ENCODE data around the gene RAD51B.

The RAD51B gene

GRCh38 chr14:68463299-68463698, 643.7 kb downstream of the RAD51B start:
- no peak overlapping the region for H3K9ac ChIP-seq (ENCODE audit: low read length)

GRCh38 chr14:68463705-68464374, 644.3 kb downstream of the RAD51B start:
- H3K9ac ChIP-seq (ENCODE audit: low read length) = no peak overlapping the region
- H3K23ac ChIP-seq (ENCODE audit: low read length) = no peak overlapping the region
- no peak overlapping the region for H4K5ac ChIP-seq (ENCODE audit: low read length)
- H3K4me3 ChIP-seq (ENCODE audit: low read length) = no peak overlapping the region
- no peak overlapping the region for H3K18ac ChIP-seq (ENCODE audit: low read length)
- no peaks in the 10 kb centered on the region for H3K79me2 ChIP-seq (ENCODE audit: control insufficient read depth, insufficient read depth, low read length)
- H2BK5ac ChIP-seq (ENCODE audit: low read length) = no peak overlapping the region
- no peak overlapping the region for H3K56ac ChIP-seq (ENCODE audit: low read length)
- no peak overlapping the region for H4K8ac ChIP-seq (ENCODE audit: low read depth, low read length)
- H3K4ac ChIP-seq (ENCODE audit: low read depth, low read length) = no peak overlapping the region
- no peak overlapping the region for H2BK15ac ChIP-seq (replicated peaks; ENCODE audit: low read depth)
- H3K79me1 ChIP-seq (ENCODE audit: low read length) = no peaks in the 10 kb centered on the region
- no peak overlapping the region for H3K27ac ChIP-seq (ENCODE audit: low read depth, low read length)
- H2BK120ac ChIP-seq (ENCODE audit: low read depth, low read length) = no peak overlapping the region
- H3K4me1 ChIP-seq (ENCODE audit: control insufficient read depth, low read depth, low read length) = peaks cover 3% of the 10 kb centered on the region
- no peak overlapping the region for H2AK5ac ChIP-seq (ENCODE audit: low read length)
- no peaks in the 10 kb centered on the region for H3K27me3 ChIP-seq (ENCODE audit: insufficient read depth, low read length, poor library complexity)
- H3K36me3 ChIP-seq (ENCODE audit: control insufficient read depth, insufficient read depth, low read length) = no peaks in the 10 kb centered on the region
- H3K4me2 ChIP-seq (ENCODE audit: low read length) = no peak overlapping the region
- DNase-seq = no peak

More at GRCh38 chr14:68463299-68463698, 643.7 kb downstream of the RAD51B start:
- Histone ChIP-seq H2BK5ac (ENCODE audit: low read length) (no peak overlapping the region), H3K18ac (ENCODE audit: low read length) (no peak overlapping the region), H3K4ac (ENCODE audit: low read depth, low read length) (no peak overlapping the region), H3K27ac (ENCODE audit: low read depth, low read length) (no peak overlapping the region), H3K36me3 (ENCODE audit: control insufficient read depth, insufficient read depth, low read length) (no peaks in the 10 kb centered on the region), H2AK5ac (ENCODE audit: low read length) (no peak overlapping the region), H3K4me2 (ENCODE audit: low read length) (no peak overlapping the region), H3K27me3 (ENCODE audit: insufficient read depth, low read length, poor library complexity) (no peaks in the 10 kb centered on the region), H2BK15ac (replicated peaks; ENCODE audit: low read depth) (no peak overlapping the region), H3K4me1 (ENCODE audit: control insufficient read depth, low read depth, low read length) (peaks cover 5% of the 10 kb centered on the region), H4K5ac (ENCODE audit: low read length) (no peak overlapping the region), H3K23ac (ENCODE audit: low read length) (no peak overlapping the region), H3K4me3 (ENCODE audit: low read length) (no peak overlapping the region), H4K8ac (ENCODE audit: low read depth, low read length) (no peak overlapping the region), H3K56ac (ENCODE audit: low read length) (no peak overlapping the region), H3K79me2 (ENCODE audit: control insufficient read depth, insufficient read depth, low read length) (no peaks in the 10 kb centered on the region), H3K79me1 (ENCODE audit: low read length) (no peaks in the 10 kb centered on the region), H2BK120ac (ENCODE audit: low read depth, low read length) (no peak overlapping the region)
- DNase-seq = no peak

GRCh38 chr14:68464711-68465110, 645.1 kb downstream of the RAD51B start:
- no CpG with 5 or more reads among the region's 2 CpGs for WGBS (ENCODE audit: extremely low coverage, insufficient coverage, low lambda C conversion rate)
- Histone ChIP-seq H3K79me1 (ENCODE audit: low read length) (no peaks in the 10 kb centered on the region), H2AK5ac (ENCODE audit: low read length) (no peak overlapping the region), H3K56ac (ENCODE audit: low read length) (no peak overlapping the region), H4K5ac (ENCODE audit: low read length) (no peak overlapping the region), H3K36me3 (ENCODE audit: control insufficient read depth, insufficient read depth, low read length) (no peaks in the 10 kb centered on the region), H3K27me3 (ENCODE audit: insufficient read depth, low read length, poor library complexity) (no peaks in the 10 kb centered on the region), H3K4ac (ENCODE audit: low read depth, low read length) (no peak overlapping the region), H3K79me2 (ENCODE audit: control insufficient read depth, insufficient read depth, low read length) (no peaks in the 10 kb centered on the region), H3K4me3 (ENCODE audit: low read length) (no peak overlapping the region), H3K23ac (ENCODE audit: low read length) (no peak overlapping the region), H2BK5ac (ENCODE audit: low read length) (no peak overlapping the region), H2BK120ac (ENCODE audit: low read depth, low read length) (no peak overlapping the region), H2BK15ac (replicated peaks; ENCODE audit: low read depth) (no peak overlapping the region), H3K18ac (ENCODE audit: low read length) (no peak overlapping the region), H3K4me1 (ENCODE audit: control insufficient read depth, low read depth, low read length) (no peaks in the 10 kb centered on the region), H3K9ac (ENCODE audit: low read length) (no peak overlapping the region), H3K27ac (ENCODE audit: low read depth, low read length) (no peak overlapping the region), H3K4me2 (ENCODE audit: low read length) (no peak overlapping the region), H4K8ac (ENCODE audit: low read depth, low read length) (no peak overlapping the region)
- DNase-seq = no peak

GRCh38 chr14:68466491-68466977, 647.0 kb downstream of the RAD51B start:
- Histone ChIP-seq H4K8ac (ENCODE audit: low read depth, low read length) (no peak overlapping the region), H2AK5ac (ENCODE audit: low read length) (no peak overlapping the region), H3K27me3 (ENCODE audit: insufficient read depth, low read length, poor library complexity) (no peaks in the 10 kb centered on the region), H3K4me3 (ENCODE audit: low read length) (no peak overlapping the region), H2BK120ac (ENCODE audit: low read depth, low read length) (no peak overlapping the region), H3K9ac (ENCODE audit: low read length) (no peak overlapping the region), H3K56ac (ENCODE audit: low read length) (no peak overlapping the region), H3K79me1 (ENCODE audit: low read length) (no peaks in the 10 kb centered on the region), H4K5ac (ENCODE audit: low read length) (no peak overlapping the region), H3K36me3 (ENCODE audit: control insufficient read depth, insufficient read depth, low read length) (no peaks in the 10 kb centered on the region), H3K79me2 (ENCODE audit: control insufficient read depth, insufficient read depth, low read length) (no peaks in the 10 kb centered on the region), H3K27ac (ENCODE audit: low read depth, low read length) (no peak overlapping the region), H3K4me1 (ENCODE audit: control insufficient read depth, low read depth, low read length) (no peaks in the 10 kb centered on the region), H3K23ac (ENCODE audit: low read length) (no peak overlapping the region), H2BK15ac (replicated peaks; ENCODE audit: low read depth) (no peak overlapping the region), H3K4me2 (ENCODE audit: low read length) (no peak overlapping the region), H2BK5ac (ENCODE audit: low read length) (no peak overlapping the region), H3K4ac (ENCODE audit: low read depth, low read length) (no peak overlapping the region), H3K18ac (ENCODE audit: low read length) (no peak overlapping the region)
- DNase-seq = no peak
- no CpG with 5 or more reads among the region's 3 CpGs for WGBS (ENCODE audit: extremely low coverage, insufficient coverage, low lambda C conversion rate)

- no peak overlapping the region for H3K9ac ChIP-seq (ENCODE audit: low read length)
- no peak overlapping the region for H4K5ac ChIP-seq (ENCODE audit: low read length)
- peak overlapping the region; percentile 76 for H3K23ac ChIP-seq (ENCODE audit: low read length)
- H2BK5ac ChIP-seq (ENCODE audit: low read length) = no peak overlapping the region
- H3K27me3 ChIP-seq (ENCODE audit: insufficient read depth, low read length, poor library complexity) = no peaks in the 10 kb centered on the region
- H3K79me1 ChIP-seq (ENCODE audit: low read length) = no peaks in the 10 kb centered on the region
- H2AK5ac ChIP-seq (ENCODE audit: low read length) = no peak overlapping the region
- no peak overlapping the region for H3K4me3 ChIP-seq (ENCODE audit: low read length)
- H3K27ac ChIP-seq (ENCODE audit: low read depth, low read length) = no peak overlapping the region
- no peak overlapping the region for H3K4ac ChIP-seq (ENCODE audit: low read depth, low read length)
- no peaks in the 10 kb centered on the region for H3K79me2 ChIP-seq (ENCODE audit: control insufficient read depth, insufficient read depth, low read length)
- no peak overlapping the region for H3K18ac ChIP-seq (ENCODE audit: low read length)
- no peak for DNase-seq
- H3K56ac ChIP-seq (ENCODE audit: low read length) = no peak overlapping the region
- peak overlapping the region; percentile 1 for H2BK15ac ChIP-seq (replicated peaks; ENCODE audit: low read depth)
- no peaks in the 10 kb centered on the region for H3K36me3 ChIP-seq (ENCODE audit: control insufficient read depth, insufficient read depth, low read length)
- WGBS (ENCODE audit: extremely low coverage, insufficient coverage, low lambda C conversion rate) = no CpG with 5 or more reads among the region's 4 CpGs
- no peak overlapping the region for H2BK120ac ChIP-seq (ENCODE audit: low read depth, low read length)
- no peaks in the 10 kb centered on the region for H3K4me1 ChIP-seq (ENCODE audit: control insufficient read depth, low read depth, low read length)
- no peak overlapping the region for H3K4me2 ChIP-seq (ENCODE audit: low read length)
- H4K8ac ChIP-seq (ENCODE audit: low read depth, low read length) = no peak overlapping the region
Observed at GRCh38 chr14:68467425-68467824, 647.8 kb downstream of the RAD51B start.
